NCI-H187 (cell line): ENCODE data around the gene GUCY1A1.

Experiments used
- DNase-seq, 2 experiments: peaks; one replicate each; lab custom pipeline; 2025; lab: John Stamatoyannopoulos, UW

The GUCY1A1 gene

GRCh38 chr4:155692361-155692760 lies 25.7 kb downstream of the GUCY1A1 start:
- DNase-seq, result no peak

GRCh38 chr4:155693015-155693663 lies 26.5 kb downstream of the GUCY1A1 start:
- no peak for DNase-seq

DNA sequence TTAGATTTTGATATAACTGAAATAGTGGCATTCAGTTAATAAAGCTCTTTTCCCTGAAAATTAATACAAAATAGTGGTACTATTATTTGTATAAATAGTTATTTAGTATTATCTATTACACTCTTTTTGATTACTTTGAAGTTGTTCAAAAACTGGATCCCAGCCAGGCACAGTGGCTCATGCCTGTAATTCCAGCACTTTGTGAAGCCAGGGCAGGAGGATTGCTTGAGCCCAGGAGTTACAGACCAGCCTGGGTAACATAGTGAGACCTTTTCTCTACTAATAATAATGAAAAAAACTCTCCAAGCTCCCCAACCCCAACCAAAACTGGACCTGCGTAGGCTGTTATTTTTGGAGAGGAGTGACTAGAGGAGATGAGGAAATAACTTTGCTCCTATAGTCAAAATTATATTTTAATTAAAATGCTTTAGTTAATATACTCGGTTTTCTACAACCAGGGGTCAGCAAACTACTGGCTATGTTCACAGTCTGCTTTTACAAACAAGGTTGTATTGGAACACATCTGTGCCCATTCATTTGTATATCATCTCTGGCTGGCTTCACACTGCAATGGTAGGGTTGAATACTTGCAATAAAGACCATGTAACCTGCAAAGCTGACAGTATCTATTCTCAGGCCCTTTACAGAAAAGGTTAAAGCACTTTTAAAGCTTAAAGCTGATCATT lies 27.6 kb downstream of the GUCY1A1 start:
- DNase-seq, result no peak

GRCh38 chr4:155696226-155696625 lies 29.6 kb downstream of the GUCY1A1 start:
- no peak for DNase-seq

DNA sequence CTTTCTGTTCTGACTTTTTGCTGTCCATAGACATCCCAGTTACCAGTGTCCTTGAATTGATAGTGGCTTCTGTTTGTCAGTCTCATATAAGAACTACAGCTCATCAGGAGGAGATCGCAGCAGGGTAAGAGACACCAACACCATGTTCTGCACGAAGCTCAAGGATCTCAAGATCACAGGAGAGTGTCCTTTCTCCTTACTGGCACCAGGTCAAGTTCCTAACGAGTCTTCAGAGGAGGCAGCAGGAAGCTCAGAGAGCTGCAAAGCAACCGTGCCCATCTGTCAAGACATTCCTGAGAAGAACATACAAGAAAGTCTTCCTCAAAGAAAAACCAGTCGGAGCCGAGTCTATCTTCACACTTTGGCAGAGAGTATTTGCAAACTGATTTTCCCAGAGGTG lies 30.1 kb downstream of the GUCY1A1 start:
- DNase-seq, result no peak

DNA sequence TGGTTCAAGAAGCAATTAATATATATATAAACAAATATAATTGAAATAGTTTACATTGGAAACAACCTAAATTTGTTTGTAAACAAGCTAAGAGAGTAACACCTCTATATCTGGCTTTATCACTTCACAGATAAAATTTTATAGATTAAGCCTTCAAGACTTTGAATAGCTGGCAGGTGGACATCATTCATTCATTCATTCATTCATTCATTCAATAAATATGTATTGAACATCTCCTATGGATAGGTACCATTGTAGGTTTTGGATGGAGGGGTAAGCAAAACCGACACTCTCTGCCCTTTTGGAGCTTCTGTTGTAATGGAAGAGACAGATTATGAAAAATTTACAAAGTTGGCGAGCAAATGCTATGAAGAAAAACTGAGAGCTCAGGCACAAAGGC lies 35.2 kb downstream of the GUCY1A1 start:
- no peak for DNase-seq

DNA sequence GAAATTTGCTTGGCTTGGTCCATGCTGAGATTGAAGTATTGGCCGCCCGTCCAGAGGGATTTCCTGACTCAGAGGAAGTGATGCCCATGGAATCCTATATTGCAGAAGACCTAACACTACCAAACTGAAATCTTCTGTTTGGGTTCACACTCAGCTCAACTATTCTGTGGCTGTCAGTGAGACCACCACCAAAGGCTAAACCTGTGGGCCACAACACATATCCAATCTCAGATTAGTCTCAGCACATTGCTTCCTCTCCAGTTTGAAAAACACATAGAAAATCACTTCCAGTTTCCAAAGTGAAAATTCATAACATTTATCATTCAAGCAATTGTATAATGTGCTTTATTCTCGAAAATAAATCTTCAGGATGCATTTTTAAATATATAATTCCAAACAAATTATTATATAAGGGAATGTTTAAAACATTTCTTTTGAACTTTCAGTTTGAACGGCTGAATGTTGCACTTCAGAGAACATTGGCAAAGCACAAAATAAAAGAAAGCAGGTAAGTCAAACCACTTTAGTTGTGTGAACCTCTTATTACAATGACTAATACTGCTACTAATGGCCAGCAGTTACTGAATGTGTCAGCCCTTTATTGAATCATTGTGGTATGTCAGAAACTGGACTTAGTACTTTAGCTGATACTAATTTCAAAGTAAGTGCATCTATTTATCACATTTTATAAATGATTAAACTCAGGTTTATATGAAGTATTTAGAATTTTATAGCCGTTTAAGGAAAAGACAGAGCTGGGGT lies 37.0 kb downstream of the GUCY1A1 start:
- no peak for DNase-seq

- DNase-seq, result no peak
These were observed 38.3 kb downstream of the GUCY1A1 start for GRCh38 chr4:155704841-155705404.

DNA sequence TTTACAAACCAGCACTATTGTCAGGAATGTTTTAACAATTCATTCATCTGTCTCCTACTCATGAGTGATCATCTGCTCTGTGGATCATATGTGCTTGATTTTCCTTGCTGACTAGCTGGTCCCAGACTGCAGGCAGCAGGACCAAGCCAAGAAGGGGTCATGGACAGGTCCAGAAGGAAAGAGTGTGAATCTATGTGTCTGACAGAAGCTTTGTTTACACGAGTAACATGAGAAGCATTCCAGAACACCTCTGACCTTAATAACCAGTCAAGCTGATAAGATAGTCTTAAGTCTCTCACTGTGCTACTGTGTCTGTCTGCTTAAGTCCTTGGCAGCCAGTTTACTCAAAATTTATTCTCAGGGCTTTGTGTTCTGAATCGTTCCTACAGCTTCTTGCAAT lies 39.0 kb downstream of the GUCY1A1 start:
- no peak for DNase-seq

DNA sequence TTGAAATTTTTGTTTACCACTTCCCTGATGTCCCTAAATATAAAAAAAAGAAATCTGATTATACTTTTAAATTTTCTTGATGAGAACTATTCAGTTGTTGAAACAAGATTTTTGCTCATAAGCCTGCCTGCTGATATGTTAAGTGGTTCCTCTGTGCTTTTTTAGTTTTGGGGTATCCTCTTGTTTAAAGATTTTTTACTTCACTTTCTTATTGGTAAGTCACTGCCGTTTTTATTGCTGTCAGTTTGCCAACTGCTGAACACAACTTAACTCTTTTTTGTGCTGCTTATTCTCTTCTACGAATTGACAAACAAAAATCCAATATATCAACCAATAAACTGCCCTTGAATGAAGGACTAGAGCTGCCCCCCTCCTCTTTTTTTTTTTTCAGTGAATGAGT lies 39.5 kb downstream of the GUCY1A1 start:
- no peak for DNase-seq

DNA sequence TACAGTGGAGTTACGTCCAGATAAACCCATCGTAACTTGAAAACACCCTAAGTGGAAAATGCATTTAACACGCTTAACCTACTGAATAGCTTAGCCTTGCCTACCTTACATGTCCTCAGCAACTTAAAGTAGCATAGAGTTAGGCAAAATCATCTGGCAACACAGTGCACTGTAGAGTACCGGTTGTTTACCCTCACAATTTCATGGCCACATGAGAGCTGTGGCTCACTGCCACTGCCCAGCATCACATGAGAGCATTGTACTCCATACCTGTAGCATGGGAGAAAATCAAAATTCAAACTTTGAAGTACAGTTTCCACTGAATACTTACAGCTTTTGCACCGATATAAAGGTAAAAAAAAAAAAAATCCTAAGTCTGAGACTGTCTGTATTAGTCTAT lies 40.6 kb downstream of the GUCY1A1 start:
- DNase-seq, result no peak

- no peak for DNase-seq
These were observed 42.1 kb downstream of the GUCY1A1 start for GRCh38 chr4:155708782-155709181.

DNA sequence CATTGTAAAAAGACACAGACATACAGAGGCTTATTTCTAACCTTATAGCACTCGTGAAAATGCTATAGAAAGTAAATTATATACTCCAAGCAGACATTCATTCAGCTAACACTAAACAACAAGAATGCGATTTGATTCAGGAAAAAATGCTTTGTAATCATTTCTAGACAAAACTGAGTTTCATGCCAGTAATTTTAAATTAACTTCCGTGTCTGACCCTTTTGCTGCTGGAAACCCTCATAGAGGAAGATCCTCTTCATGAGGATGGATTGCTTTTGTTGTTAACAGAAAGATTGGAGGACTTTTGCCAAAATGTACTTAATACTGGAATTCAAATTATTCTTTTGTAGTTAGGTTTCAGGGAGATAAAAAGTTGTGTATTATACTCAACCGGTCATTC lies 43.3 kb downstream of the GUCY1A1 start:
- no peak for DNase-seq

DNA sequence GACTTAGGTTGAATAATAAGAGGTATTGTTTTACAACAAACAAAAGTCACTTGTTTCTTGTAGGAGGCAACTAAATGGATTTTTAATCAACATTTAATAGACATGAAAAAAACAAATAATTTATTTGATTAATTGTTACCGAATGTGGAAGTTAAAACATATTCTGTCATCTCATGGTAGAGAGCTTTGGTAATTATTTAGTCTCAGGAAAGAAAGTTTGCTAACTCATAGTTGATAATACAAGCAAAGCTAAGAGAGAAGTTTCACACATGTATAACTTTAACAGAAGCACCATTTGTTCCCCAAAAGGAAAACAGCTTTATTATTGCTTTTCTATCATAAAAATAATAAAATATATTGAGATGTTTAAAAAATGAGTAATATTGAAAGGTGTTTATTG lies 44.9 kb downstream of the GUCY1A1 start:
- DNase-seq, result no peak

DNA sequence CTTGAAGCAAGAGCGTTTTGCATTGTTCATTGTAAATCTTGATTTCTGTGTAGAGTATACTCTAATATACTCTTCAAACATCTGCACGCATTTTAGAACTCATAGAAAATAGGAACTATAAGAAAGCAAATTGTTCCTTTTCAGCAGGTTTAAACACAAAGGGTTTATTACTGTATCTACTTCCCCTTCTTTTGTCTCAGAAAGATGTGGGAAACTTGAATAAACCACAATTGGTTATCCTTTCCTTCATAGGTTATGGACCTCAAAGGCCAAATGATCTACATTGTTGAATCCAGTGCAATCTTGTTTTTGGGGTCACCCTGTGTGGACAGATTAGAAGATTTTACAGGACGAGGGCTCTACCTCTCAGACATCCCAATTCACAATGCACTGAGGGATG lies 46.2 kb downstream of the GUCY1A1 start:
- DNase-seq, result no peak

DNA sequence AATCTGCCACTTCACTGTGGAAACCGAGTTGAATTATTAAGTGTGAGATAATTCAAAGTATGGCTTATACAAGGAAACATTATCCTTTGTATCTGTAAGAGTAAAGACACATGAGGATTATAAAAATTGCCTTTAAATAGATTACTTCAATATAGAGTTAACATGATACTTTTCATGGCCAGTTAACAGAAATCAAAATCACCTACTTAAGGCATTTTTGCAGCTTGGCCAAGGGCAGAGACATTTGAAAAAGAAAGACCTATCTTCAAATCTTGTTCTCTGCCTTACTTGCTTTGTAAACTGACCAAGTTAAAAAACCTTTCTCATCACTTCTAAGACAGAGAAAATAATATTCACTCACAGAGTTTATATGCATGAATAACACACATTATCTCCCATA lies 47.3 kb downstream of the GUCY1A1 start:
- no peak for DNase-seq

GRCh38 chr4:155722336-155722735 lies 55.7 kb downstream of the GUCY1A1 start:
- DNase-seq, result no peak

DNA sequence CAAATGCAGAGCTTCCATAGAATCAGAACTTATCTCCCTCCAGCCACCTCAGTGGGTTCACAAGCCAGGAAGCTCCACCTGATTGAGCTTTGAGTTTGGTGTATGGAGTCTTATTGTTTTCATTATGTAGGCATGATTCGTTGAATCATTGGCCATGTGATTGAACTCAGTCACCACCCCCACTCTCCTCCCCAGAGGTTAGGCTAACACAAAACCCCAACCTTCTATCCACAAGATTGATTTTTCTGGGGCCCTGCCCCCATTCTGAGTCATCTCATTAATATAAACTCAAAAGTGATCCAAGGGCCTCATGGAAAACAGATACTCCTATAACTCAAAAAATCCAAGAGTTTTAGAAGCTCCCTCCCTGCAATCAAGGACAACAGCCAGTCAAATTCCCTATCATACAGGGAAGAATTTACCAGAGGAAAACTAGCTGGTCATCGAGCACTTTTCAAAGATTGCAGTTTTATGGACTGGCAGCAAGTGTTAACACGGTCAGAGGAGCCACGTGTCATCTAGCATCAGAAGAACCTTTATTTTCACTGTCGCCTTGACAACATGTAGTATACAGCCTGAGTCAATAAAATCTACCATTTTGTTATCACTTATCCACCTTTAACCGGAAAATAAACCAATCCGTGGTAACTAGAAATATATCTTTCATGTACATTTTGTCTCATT lies 56.3 kb downstream of the GUCY1A1 start:
- DNase-seq, result no peak

- DNase-seq, result no peak
These were observed 58.1 kb downstream of the GUCY1A1 start for GRCh38 chr4:155724731-155725130.

DNA sequence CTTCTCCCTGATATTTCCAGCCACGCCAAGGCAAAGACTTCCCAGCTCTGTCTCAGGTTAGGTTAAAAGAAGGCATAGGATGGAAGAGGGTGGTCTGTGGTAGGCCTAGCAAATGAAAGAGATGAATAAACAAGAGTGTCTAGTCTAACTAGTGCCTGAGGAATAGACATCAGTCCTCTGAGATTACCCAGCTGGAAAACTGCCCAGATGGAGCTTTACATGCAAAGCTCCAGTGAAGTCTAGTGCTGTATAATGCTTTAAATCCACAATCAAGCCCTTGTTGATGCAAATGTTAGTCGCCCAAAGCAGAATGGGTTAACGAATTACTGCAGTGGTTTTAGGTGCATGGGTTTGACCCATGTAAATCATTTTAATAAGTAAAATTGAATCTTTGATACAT lies 67.4 kb downstream of the GUCY1A1 start:
- DNase-seq, result no peak

DNA sequence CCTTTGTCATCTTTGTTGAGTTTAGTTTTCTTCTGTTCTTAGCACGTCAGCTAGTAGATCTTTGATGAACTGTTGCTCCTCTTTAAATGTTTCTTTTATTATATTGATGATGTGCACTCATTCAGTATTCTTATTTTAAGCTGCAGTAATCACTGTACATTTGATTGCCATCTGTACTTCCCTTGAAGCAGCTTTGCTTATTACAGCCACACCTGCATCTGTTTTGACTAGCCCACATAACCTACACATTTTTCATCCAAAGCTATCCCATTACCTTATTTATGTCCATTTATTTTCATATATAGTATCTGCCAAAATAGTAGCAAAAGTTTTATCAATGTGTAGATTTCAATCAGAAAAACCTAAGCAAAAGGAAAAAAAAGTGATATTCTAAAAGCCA lies 68.3 kb downstream of the GUCY1A1 start:
- no peak for DNase-seq

- no peak for DNase-seq
These were observed 68.8 kb downstream of the GUCY1A1 start for GRCh38 chr4:155735496-155735895.
